Muscle of back (tissue), 11 donors: ENCODE data around the gene GYS1. TPM values are rescaled to one million over a fixed set of nuclear protein-coding genes. Genes with fewer than 3 reads are reported as not detected.
"Not testable (repeated sequence)": the region's sequence is repeated elsewhere in the genome, so short reads cannot be mapped to it uniquely, and the experiment has no call there.

ENCODE experiments used
- DNase-seq, 3 donors: peaks; one replicate each; pipeline versions ENCODE4 v3.0.0 to v3.0.0-alpha.2; 2013
- polyA plus RNA-seq, 10 donors: library from polyadenylated mRNA; unstranded; fragments of 120-200 nt; gene quantifications; one replicate each; pipeline ENCODE4 v1.2.1, GENCODE V29; 2013; ENCODE audit not compliant: insufficient read length in 10 of 10

Gene GYS1
- polyA plus RNA-seq, 10 donors: 52.5 to 103 (median 84.0) TPM

- no peak for DNase-seq
These were observed 47.3 kb downstream of the GYS1 start for GRCh38 chr19:48945817-48946216.

- no peak for DNase-seq
These were observed 47.7 kb downstream of the GYS1 start for GRCh38 chr19:48945415-48945814.

GRCh38 chr19:48943081-48943480 is 50.0 kb downstream of the GYS1 start:
- no peak for DNase-seq

GRCh38 chr19:48940902-48941301 is 52.2 kb downstream of the GYS1 start:
- DNase-seq: no peak

- DNase-seq: no peak
These were observed 54.9 kb downstream of the GYS1 start for GRCh38 chr19:48938256-48938655.

GRCh38 chr19:48935864-48936263 is 57.2 kb downstream of the GYS1 start:
- no peak for DNase-seq

- no peak for DNase-seq
These were observed 58.3 kb downstream of the GYS1 start for GRCh38 chr19:48934837-48935236.

GRCh38 chr19:48933382-48933932 is 59.7 kb downstream of the GYS1 start, which contains the start of gene DHDH:
TSS of gene DHDH (plus strand) at chr19:48933699. CDS start at chr19:48933722, 23 bp downstream.
- peak in 2 of 3 donors; percentile 60 to 84 for DNase-seq

GRCh38 chr19:48928164-48929025 is 64.7 kb downstream of the GYS1 start:
- DNase-seq: no peak

- not testable (repeated sequence) for DNase-seq
These were observed 65.4 kb downstream of the GYS1 start for GRCh38 chr19:48927692-48928091.

GRCh38 chr19:48926909-48927308 is 66.2 kb downstream of the GYS1 start:
- peak in 2 of 3 donors; percentile 49 to 84 for DNase-seq

- DNase-seq: not testable (repeated sequence)
These were observed 67.2 kb downstream of the GYS1 start for GRCh38 chr19:48925890-48926289.

- peak in 1 of 3 donors; percentile 29 for DNase-seq
These were observed 67.8 kb downstream of the GYS1 start for GRCh38 chr19:48925240-48925843.

GRCh38 chr19:48922548-48923490 is 70.3 kb downstream of the GYS1 start:
- DNase-seq: no peak

- no peak for DNase-seq
These were observed 71.2 kb downstream of the GYS1 start for GRCh38 chr19:48921721-48922500.

- DNase-seq: no peak
These were observed 72.2 kb downstream of the GYS1 start for GRCh38 chr19:48920949-48921348.

GRCh38 chr19:48919271-48919670 is 73.8 kb downstream of the GYS1 start:
- DNase-seq: not testable (repeated sequence)

GRCh38 chr19:48918801-48919247 is 74.3 kb downstream of the GYS1 start:
- DNase-seq: no peak
